HG03039 (cell line): ENCODE measurements around the gene FOXD1.
"Not testable (repeated sequence)": the region's sequence is repeated elsewhere in the genome, so short reads cannot be mapped to it uniquely, and the experiment has no call there.

ENCODE experiments used
- ATAC-seq: cut with Tn5 transposase; IDR thresholded peaks from one replicate; pipeline ENCODE4 v1.9.1; 2021; ENCODE audit warnings: mild to moderate bottlenecking, moderate library complexity; ENCODE audit not compliant: unreplicated experiment

Gene FOXD1

GRCh38 chr5:73418244-73418691 lies 30.3 kb downstream of the FOXD1 start:
- no peak for ATAC-seq

- no peak for ATAC-seq
Measured at GRCh38 chr5:73417303-73418034, 31.1 kb downstream of the FOXD1 start.

GRCh38 chr5:73415617-73416016 lies 33.0 kb downstream of the FOXD1 start:
- no peak for ATAC-seq

GRCh38 chr5:73415171-73415570 lies 33.4 kb downstream of the FOXD1 start:
- no peak for ATAC-seq

GRCh38 chr5:73412597-73412988 lies 36.0 kb downstream of the FOXD1 start:
- no peak for ATAC-seq

- ATAC-seq: no peak
Measured at GRCh38 chr5:73411936-73412596, 36.5 kb downstream of the FOXD1 start.

GRCh38 chr5:73409927-73410326 lies 38.6 kb downstream of the FOXD1 start:
- not testable (repeated sequence) for ATAC-seq

GRCh38 chr5:73405691-73406090 lies 42.9 kb downstream of the FOXD1 start:
- ATAC-seq: no peak

GRCh38 chr5:73399775-73400174 lies 48.8 kb downstream of the FOXD1 start:
- ATAC-seq: no peak
